Measurements from ENCODE around the gene ZNF652.

Gene ZNF652

GRCh38 chr17:49327835-49328784 lies 33.9 kb downstream of the ZNF652 start:
- Histone ChIP-seq H3K4me3 (ENCODE audit: low read depth in 1 of 5, low read length in 5 of 5) (no peak overlapping the region), H3K9me3 (ENCODE audit: control insufficient read depth in 5 of 5, low read length in 5 of 5) (no peaks in the 10 kb centered on the region), H3K27ac (ENCODE audit: low read depth, low read length) (no peak overlapping the region), H3K27me3 (ENCODE audit: control insufficient read depth in 5 of 5, insufficient read depth in 4 of 5, low read length in 5 of 5) (no peaks in the 10 kb centered on the region), H3K36me3 (ENCODE audit: control insufficient read depth in 5 of 5, insufficient read depth in 5 of 5, low read length in 5 of 5) (no peaks in the 10 kb centered on the region), H3K9ac (ENCODE audit: low read length in 5 of 5) (no peak overlapping the region), H3K4me1 (ENCODE audit: control insufficient read depth in 5 of 5, insufficient read depth in 5 of 5, low read length in 5 of 5) (no peaks in the 10 kb centered on the region)

GRCh38 chr17:49325980-49326379 lies 36.1 kb downstream of the ZNF652 start:
- Histone ChIP-seq H3K36me3 (ENCODE audit: control insufficient read depth in 5 of 5, insufficient read depth in 5 of 5, low read length in 5 of 5) (no peaks in the 10 kb centered on the region), H3K27me3 (ENCODE audit: control insufficient read depth in 5 of 5, insufficient read depth in 4 of 5, low read length in 5 of 5) (no peaks in the 10 kb centered on the region), H3K9ac (ENCODE audit: low read length in 5 of 5) (no peak overlapping the region), H3K4me1 (ENCODE audit: control insufficient read depth in 5 of 5, insufficient read depth in 5 of 5, low read length in 5 of 5) (no peaks in the 10 kb centered on the region), H3K9me3 (ENCODE audit: control insufficient read depth in 5 of 5, low read length in 5 of 5) (no peaks in the 10 kb centered on the region), H3K4me3 (ENCODE audit: low read depth in 1 of 5, low read length in 5 of 5) (no peak overlapping the region), H3K27ac (ENCODE audit: low read depth, low read length) (no peak overlapping the region)

GRCh38 chr17:49318435-49318965 lies 43.5 kb downstream of the ZNF652 start:
- peaks cover 0 to 17% (median 7%) of the 10 kb centered on the region in 5 donors for H3K4me1 ChIP-seq (ENCODE audit: control insufficient read depth in 5 of 5, insufficient read depth in 5 of 5, low read length in 5 of 5)
- H3K27me3 ChIP-seq (ENCODE audit: control insufficient read depth in 5 of 5, insufficient read depth in 4 of 5, low read length in 5 of 5), result no peaks in the 10 kb centered on the region
- peaks cover 0 to 11% (median 3%) of the 10 kb centered on the region in 5 donors for H3K36me3 ChIP-seq (ENCODE audit: control insufficient read depth in 5 of 5, insufficient read depth in 5 of 5, low read length in 5 of 5)
- no peak overlapping the region for H3K9ac ChIP-seq (ENCODE audit: low read length in 5 of 5)
- H3K27ac ChIP-seq (ENCODE audit: low read depth, low read length), result no peak overlapping the region
- H3K4me3 ChIP-seq (ENCODE audit: low read depth in 1 of 5, low read length in 5 of 5), result no peak overlapping the region
- no peaks in the 10 kb centered on the region for H3K9me3 ChIP-seq (ENCODE audit: control insufficient read depth in 5 of 5, low read length in 5 of 5)

- H3K4me1 ChIP-seq (ENCODE audit: control insufficient read depth in 5 of 5, insufficient read depth in 5 of 5, low read length in 5 of 5), result peaks cover 0 to 17% (median 7%) of the 10 kb centered on the region in 5 donors
- no peak overlapping the region for H3K4me3 ChIP-seq (ENCODE audit: low read depth in 1 of 5, low read length in 5 of 5)
- H3K36me3 ChIP-seq (ENCODE audit: control insufficient read depth in 5 of 5, insufficient read depth in 5 of 5, low read length in 5 of 5), result peaks cover 0 to 16% (median 6%) of the 10 kb centered on the region in 5 donors
- H3K9me3 ChIP-seq (ENCODE audit: control insufficient read depth in 5 of 5, low read length in 5 of 5), result no peaks in the 10 kb centered on the region
- no peak overlapping the region for H3K9ac ChIP-seq (ENCODE audit: low read length in 5 of 5)
- H3K27me3 ChIP-seq (ENCODE audit: control insufficient read depth in 5 of 5, insufficient read depth in 4 of 5, low read length in 5 of 5), result no peaks in the 10 kb centered on the region
- no peak overlapping the region for H3K27ac ChIP-seq (ENCODE audit: low read depth, low read length)
These were observed 45.0 kb downstream of the ZNF652 start for GRCh38 chr17:49316889-49317675.

- no peak overlapping the region for H3K27ac ChIP-seq (ENCODE audit: low read depth, low read length)
- no peaks in the 10 kb centered on the region for H3K27me3 ChIP-seq (ENCODE audit: control insufficient read depth in 5 of 5, insufficient read depth in 4 of 5, low read length in 5 of 5)
- H3K9me3 ChIP-seq (ENCODE audit: control insufficient read depth in 5 of 5, low read length in 5 of 5), result no peaks in the 10 kb centered on the region
- H3K9ac ChIP-seq (ENCODE audit: low read length in 5 of 5), result no peak overlapping the region
- peaks cover 3 to 23% (median 14%) of the 10 kb centered on the region in 5 donors for H3K36me3 ChIP-seq (ENCODE audit: control insufficient read depth in 5 of 5, insufficient read depth in 5 of 5, low read length in 5 of 5)
- H3K4me3 ChIP-seq (ENCODE audit: low read depth in 1 of 5, low read length in 5 of 5), result no peak overlapping the region
- H3K4me1 ChIP-seq (ENCODE audit: control insufficient read depth in 5 of 5, insufficient read depth in 5 of 5, low read length in 5 of 5), result peaks cover 0 to 17% (median 7%) of the 10 kb centered on the region in 5 donors
These were observed 45.8 kb downstream of the ZNF652 start for GRCh38 chr17:49316258-49316570.

- H3K4me3 ChIP-seq (ENCODE audit: low read depth in 1 of 5, low read length in 5 of 5), result no peak overlapping the region
- H3K27me3 ChIP-seq (ENCODE audit: control insufficient read depth in 5 of 5, insufficient read depth in 4 of 5, low read length in 5 of 5), result no peaks in the 10 kb centered on the region
- H3K27ac ChIP-seq (ENCODE audit: low read depth, low read length), result no peak overlapping the region
- H3K4me1 ChIP-seq (ENCODE audit: control insufficient read depth in 5 of 5, insufficient read depth in 5 of 5, low read length in 5 of 5), result peaks cover 0 to 17% (median 7%) of the 10 kb centered on the region in 5 donors
- H3K36me3 ChIP-seq (ENCODE audit: control insufficient read depth in 5 of 5, insufficient read depth in 5 of 5, low read length in 5 of 5), result peaks cover 5 to 27% (median 15%) of the 10 kb centered on the region in 5 donors
- no peaks in the 10 kb centered on the region for H3K9me3 ChIP-seq (ENCODE audit: control insufficient read depth in 5 of 5, low read length in 5 of 5)
- H3K9ac ChIP-seq (ENCODE audit: low read length in 5 of 5), result no peak overlapping the region
These were observed 46.3 kb downstream of the ZNF652 start for GRCh38 chr17:49315551-49316257.

GRCh38 chr17:49312722-49313121 lies 49.3 kb downstream of the ZNF652 start:
- peaks cover 5 to 33% (median 18%) of the 10 kb centered on the region in 5 donors for H3K36me3 ChIP-seq (ENCODE audit: control insufficient read depth in 5 of 5, insufficient read depth in 5 of 5, low read length in 5 of 5)
- H3K27me3 ChIP-seq (ENCODE audit: control insufficient read depth in 5 of 5, insufficient read depth in 4 of 5, low read length in 5 of 5), result no peaks in the 10 kb centered on the region

GRCh38 chr17:49299996-49300395 lies 62.1 kb downstream of the ZNF652 start:
- Histone ChIP-seq H3K36me3 (ENCODE audit: control insufficient read depth in 5 of 5, insufficient read depth in 5 of 5, low read length in 5 of 5) (peaks cover 13 to 32% (median 19%) of the 10 kb centered on the region in 5 donors), H3K9me3 (ENCODE audit: control insufficient read depth in 5 of 5, low read length in 5 of 5) (no peaks in the 10 kb centered on the region), H3K4me1 (ENCODE audit: control insufficient read depth in 5 of 5, insufficient read depth in 5 of 5, low read length in 5 of 5) (no peaks in the 10 kb centered on the region), H3K27me3 (ENCODE audit: control insufficient read depth in 5 of 5, insufficient read depth in 4 of 5, low read length in 5 of 5) (no peaks in the 10 kb centered on the region), H3K27ac (ENCODE audit: low read depth, low read length) (no peak overlapping the region), H3K4me3 (ENCODE audit: low read depth in 1 of 5, low read length in 5 of 5) (no peak overlapping the region), H3K9ac (ENCODE audit: low read length in 5 of 5) (no peak overlapping the region)

More at GRCh38 chr17:49312722-49313121, 49.3 kb downstream of the ZNF652 start:
- Histone ChIP-seq H3K9me3 (ENCODE audit: control insufficient read depth in 5 of 5, low read length in 5 of 5) (no peaks in the 10 kb centered on the region), H3K27ac (ENCODE audit: low read depth, low read length) (no peak overlapping the region), H3K4me3 (ENCODE audit: low read depth in 1 of 5, low read length in 5 of 5) (no peak overlapping the region), H3K9ac (ENCODE audit: low read length in 5 of 5) (no peak overlapping the region), H3K4me1 (ENCODE audit: control insufficient read depth in 5 of 5, insufficient read depth in 5 of 5, low read length in 5 of 5) (peaks cover 0 to 17% (median 7%) of the 10 kb centered on the region in 5 donors)

GRCh38 chr17:49298371-49298976 lies 63.6 kb downstream of the ZNF652 start:
- Histone ChIP-seq H3K27ac (ENCODE audit: low read depth, low read length) (no peak overlapping the region), H3K9ac (ENCODE audit: low read length in 5 of 5) (no peak overlapping the region), H3K9me3 (ENCODE audit: control insufficient read depth in 5 of 5, low read length in 5 of 5) (no peaks in the 10 kb centered on the region), H3K4me3 (ENCODE audit: low read depth in 1 of 5, low read length in 5 of 5) (no peak overlapping the region), H3K27me3 (ENCODE audit: control insufficient read depth in 5 of 5, insufficient read depth in 4 of 5, low read length in 5 of 5) (no peaks in the 10 kb centered on the region), H3K4me1 (ENCODE audit: control insufficient read depth in 5 of 5, insufficient read depth in 5 of 5, low read length in 5 of 5) (no peaks in the 10 kb centered on the region), H3K36me3 (ENCODE audit: control insufficient read depth in 5 of 5, insufficient read depth in 5 of 5, low read length in 5 of 5) (peaks cover 13 to 29% (median 19%) of the 10 kb centered on the region in 5 donors)
